ENCODE measurements around the gene ENO2. TPM values are rescaled to one million over a fixed set of nuclear protein-coding genes. Genes with fewer than 3 reads are reported as not detected.
"Not testable (repeated sequence)": the region's sequence is repeated elsewhere in the genome, so short reads cannot be mapped to it uniquely, and the experiment has no call there.

ENO2 gene
- 32.2 and 33.1 TPM in 2 replicates for total RNA-seq (ENCODE audit: low replicate concordance)
- long read RNA-seq, transcript ENO2-201 (12 exons, 2,423 nt): major isoform, 38 of 56 reads
- long read RNA-seq, transcript ENO2-211 (12 exons, 2,549 nt): minor isoform, 5 of 56 reads
- long read RNA-seq, partial matches to known transcripts: 7 of 56 reads
- long read RNA-seq, other reads (novel, unspliced or antisense): 4 of 56 reads

DNA sequence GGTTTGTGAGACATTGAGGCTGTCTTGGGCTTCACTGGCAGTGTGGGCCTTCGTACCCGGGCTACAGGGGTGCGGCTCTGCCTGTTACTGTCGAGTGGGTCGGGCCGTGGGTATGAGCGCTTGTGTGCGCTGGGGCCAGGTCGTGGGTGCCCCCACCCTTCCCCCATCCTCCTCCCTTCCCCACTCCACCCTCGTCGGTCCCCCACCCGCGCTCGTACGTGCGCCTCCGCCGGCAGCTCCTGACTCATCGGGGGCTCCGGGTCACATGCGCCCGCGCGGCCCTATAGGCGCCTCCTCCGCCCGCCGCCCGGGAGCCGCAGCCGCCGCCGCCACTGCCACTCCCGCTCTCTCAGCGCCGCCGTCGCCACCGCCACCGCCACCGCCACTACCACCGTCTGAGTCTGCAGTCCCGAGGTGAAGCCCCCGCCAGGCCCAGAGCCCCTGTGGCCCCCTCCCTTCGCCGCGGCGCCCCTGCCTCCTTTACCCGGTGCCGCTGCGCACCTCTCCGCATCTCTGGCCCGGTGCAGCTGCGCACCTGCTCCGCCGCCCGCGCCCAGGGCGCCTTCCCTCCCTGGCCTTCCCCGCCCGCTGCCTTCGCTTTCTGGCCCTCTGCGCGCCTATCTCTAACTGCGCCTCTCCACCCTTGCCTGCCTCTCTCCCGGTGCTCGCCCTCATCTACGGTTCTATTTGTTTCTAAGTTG lies at the start of gene ENO2:
Gene ENO2, plus strand, starts transcription at position 335 of the 701 bp plus-strand sequence. CDS start 1,253 bp downstream, outside the sequence.
- Mint-ChIP-seq H3K27ac (peak within 1 kb of the TSS; percentile 81), H3K36me3 (peaks cover 4% of the 10 kb centered on the region), H3K27me3 (peaks cover 64% of the 10 kb centered on the region), H3K4me3 (peak within 1 kb of the TSS; percentile 93), H3K9me3 (no peaks in the 10 kb centered on the region), H3K4me1 (ENCODE audit: unreplicated experiment) (peaks cover 9% of the 10 kb centered on the region)
- TF ChIP-seq, protein P1, sequence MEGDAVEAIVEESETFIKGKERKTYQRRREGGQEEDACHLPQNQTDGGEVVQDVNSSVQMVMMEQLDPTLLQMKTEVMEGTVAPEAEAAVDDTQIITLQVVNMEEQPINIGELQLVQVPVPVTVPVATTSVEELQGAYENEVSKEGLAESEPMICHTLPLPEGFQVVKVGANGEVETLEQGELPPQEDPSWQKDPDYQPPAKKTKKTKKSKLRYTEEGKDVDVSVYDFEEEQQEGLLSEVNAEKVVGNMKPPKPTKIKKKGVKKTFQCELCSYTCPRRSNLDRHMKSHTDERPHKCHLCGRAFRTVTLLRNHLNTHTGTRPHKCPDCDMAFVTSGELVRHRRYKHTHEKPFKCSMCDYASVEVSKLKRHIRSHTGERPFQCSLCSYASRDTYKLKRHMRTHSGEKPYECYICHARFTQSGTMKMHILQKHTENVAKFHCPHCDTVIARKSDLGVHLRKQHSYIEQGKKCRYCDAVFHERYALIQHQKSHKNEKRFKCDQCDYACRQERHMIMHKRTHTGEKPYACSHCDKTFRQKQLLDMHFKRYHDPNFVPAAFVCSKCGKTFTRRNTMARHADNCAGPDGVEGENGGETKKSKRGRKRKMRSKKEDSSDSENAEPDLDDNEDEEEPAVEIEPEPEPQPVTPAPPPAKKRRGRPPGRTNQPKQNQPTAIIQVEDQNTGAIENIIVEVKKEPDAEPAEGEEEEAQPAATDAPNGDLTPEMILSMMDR (conservative IDR thresholded peaks at IDR 0.05): no peak
- DNase-seq (ENCODE audit: extremely low spot score, unreplicated experiment): no peak

DNA sequence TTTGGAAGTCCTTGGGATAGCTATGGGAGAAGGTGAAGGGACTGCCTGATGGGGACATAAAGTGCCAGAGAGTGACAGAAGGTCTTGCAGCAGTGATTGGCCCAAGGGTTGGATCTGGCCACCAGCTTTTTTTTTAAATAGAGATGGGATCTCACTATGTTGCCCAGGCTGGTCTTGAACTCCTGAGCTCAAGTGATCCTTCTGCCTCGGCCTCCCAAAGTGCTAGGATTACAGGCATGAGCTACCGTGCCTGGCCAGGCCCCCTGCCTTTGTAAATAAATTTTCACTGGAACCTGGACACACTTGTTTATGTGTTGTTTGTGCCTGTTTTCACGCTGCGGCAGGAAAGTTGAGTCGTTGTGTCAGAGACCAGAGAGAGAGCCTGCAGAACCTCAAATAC lies 49.1 kb upstream of the ENO2 start:
- not testable (repeated sequence) for H3K27me3 Mint-ChIP-seq; H3K27ac Mint-ChIP-seq; H3K9me3 Mint-ChIP-seq; DNase-seq (ENCODE audit: extremely low spot score, unreplicated experiment)
- H3K4me1 Mint-ChIP-seq (ENCODE audit: unreplicated experiment): peaks cover 18% of the 10 kb centered on the region
- peak overlapping the region; percentile 70 for H3K4me3 Mint-ChIP-seq
- peaks cover 52% of the 10 kb centered on the region for H3K36me3 Mint-ChIP-seq

DNA sequence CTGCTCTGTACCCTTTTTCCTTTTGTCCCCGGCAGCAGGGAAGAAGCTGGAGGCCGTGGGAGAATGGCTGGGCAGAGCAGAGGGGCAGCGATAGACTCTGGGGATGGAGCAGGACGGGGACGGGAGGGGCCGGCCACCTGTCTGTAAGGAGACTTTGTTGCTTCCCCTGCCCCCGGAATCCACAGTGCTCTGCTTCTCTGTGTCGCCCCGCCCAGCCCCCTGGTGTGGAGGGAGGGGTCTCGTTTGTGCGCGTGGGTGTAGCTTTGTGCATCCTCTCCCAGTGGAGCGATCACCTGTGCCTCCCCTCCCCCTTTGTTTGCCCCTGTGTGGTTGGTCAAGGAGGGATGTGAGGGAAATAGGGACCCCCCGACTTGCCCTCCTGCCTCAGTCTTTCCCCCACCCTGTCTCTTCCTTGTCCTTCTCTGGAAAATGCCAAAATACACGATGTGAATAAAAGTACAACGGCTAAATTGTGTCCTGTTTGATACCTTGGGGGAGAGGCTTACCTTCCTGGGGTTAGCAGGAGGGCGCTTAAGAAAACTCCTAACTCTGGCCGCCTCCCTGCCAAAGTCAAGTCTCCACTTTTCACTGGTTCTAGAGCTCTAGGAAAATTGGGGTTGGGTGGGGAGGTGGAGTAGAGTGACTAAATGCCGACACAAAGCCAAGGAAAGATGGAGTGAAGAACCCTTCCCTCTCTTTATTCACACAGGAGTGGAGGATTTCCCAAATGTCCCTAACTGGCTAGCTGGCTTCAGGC lies 48.0 kb upstream of the ENO2 start:
- Mint-ChIP-seq H3K4me1 (ENCODE audit: unreplicated experiment) (peaks cover 18% of the 10 kb centered on the region), H3K27me3 (no peaks in the 10 kb centered on the region), H3K9me3 (no peaks in the 10 kb centered on the region), H3K4me3 (peak overlapping the region; percentile 97), H3K27ac (peak overlapping the region; percentile 96), H3K36me3 (peaks cover 46% of the 10 kb centered on the region)
- TF ChIP-seq, protein P1 (conservative IDR thresholded peaks at IDR 0.05): no peak
- DNase-seq (ENCODE audit: extremely low spot score, unreplicated experiment): no peak

DNA sequence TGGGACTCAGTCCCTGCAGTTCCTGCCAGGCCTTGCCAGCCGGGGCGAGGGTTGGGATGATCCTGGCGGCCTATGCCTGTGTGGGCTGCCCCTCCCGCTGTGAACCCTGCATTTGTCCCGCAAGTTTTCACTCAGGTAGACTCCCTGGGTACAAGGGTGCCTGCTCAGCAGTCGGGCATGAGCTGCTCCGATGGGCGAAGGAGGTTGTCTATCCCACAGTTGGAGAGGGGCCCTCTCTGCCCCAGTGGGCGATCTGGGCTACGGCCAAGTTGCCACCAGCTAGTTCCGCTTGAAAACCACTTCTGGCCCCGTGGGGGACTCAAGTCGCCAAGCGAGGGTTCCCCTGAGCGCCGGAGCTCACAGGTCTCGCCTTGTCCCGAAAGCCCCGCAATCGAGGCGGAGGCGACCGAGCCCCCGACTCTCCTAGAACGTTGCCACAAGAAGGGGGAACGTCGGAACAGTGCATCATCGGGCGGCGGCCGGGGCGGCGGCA lies 47.4 kb upstream of the ENO2 start:
- peak overlapping the region; percentile 96 for H3K27ac Mint-ChIP-seq
- peaks cover 45% of the 10 kb centered on the region for H3K36me3 Mint-ChIP-seq
- peaks cover 23% of the 10 kb centered on the region for H3K4me1 Mint-ChIP-seq (ENCODE audit: unreplicated experiment)
- DNase-seq (ENCODE audit: extremely low spot score, unreplicated experiment): no peak
- H3K4me3 Mint-ChIP-seq: peak overlapping the region; percentile 97
- TF ChIP-seq, protein P1 (conservative IDR thresholded peaks at IDR 0.05): no peak
- no peaks in the 10 kb centered on the region for H3K9me3 Mint-ChIP-seq
- no peaks in the 10 kb centered on the region for H3K27me3 Mint-ChIP-seq

DNA sequence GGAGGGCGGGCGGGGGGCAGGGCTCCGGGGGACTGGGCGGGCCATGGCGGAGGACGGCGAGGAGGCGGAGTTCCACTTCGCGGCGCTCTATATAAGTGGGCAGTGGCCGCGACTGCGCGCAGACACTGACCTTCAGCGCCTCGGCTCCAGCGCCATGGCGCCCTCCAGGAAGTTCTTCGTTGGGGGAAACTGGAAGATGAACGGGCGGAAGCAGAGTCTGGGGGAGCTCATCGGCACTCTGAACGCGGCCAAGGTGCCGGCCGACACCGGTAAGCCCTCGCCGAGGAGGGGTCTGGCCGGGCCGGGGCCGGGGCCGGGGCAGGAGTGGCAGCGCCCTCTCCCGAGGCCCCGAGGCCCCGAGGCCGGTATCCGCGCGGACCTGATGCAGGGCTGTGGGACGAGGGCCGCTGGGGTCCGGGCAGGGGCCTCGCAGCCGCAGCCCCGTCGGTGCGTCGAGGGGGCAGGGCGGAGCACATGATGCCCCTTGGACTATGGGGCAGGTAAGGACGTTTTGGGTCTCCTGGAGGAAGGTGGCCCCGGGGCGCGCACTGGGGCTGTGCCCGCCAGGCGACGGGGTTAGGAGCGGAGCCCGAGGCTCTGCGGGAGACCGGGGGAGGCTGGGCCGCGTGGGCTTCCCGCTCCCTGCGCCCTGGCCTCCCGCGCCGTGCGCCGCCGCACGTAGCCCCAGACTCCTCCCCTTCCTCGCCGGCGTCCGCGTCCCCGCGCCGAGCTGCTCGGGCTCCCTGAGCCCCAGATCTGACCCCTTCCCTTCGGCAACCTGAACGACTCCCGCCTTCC lies 46.8 kb upstream of the ENO2 start, which contains the start of gene TPI1:
Gene TPI1, plus strand, starts transcription at position 119 of the 798 bp plus-strand sequence. Its CDS starts 36 bp downstream, at position 155.
- TF ChIP-seq, protein P1 (conservative IDR thresholded peaks at IDR 0.05): no peak
- H3K4me3 Mint-ChIP-seq: peak within 1 kb of the TSS; percentile 97
- no peaks in the 10 kb centered on the region for H3K27me3 Mint-ChIP-seq
- H3K27ac Mint-ChIP-seq: peak within 1 kb of the TSS; percentile 96
- DNase-seq (ENCODE audit: extremely low spot score, unreplicated experiment): peak; percentile 85
- H3K4me1 Mint-ChIP-seq (ENCODE audit: unreplicated experiment): peaks cover 27% of the 10 kb centered on the region
- no peaks in the 10 kb centered on the region for H3K9me3 Mint-ChIP-seq
- peaks cover 40% of the 10 kb centered on the region for H3K36me3 Mint-ChIP-seq
